Measurements from ENCODE around the gene ASGR1.

ASGR1 gene

GRCh38 chr17:7225711-7226331, 46.7 kb upstream of the ASGR1 start:
- H3K9me3 ChIP-seq (ENCODE audit: control insufficient read depth, insufficient read depth, low read depth, low read length) = no peaks in the 10 kb centered on the region
- H3K27ac ChIP-seq (ENCODE audit: extremely low read depth, low read depth, low read length) = no peak overlapping the region
- peaks cover 26 to 99% of the 10 kb centered on the region in 2 experiments for H3K36me3 ChIP-seq (ENCODE audit: control insufficient read depth in 2 of 2, insufficient read depth in 1 of 2, low read length in 2 of 2)
- TF ChIP-seq ZNF292 (tag by site-specific recombination; IDR thresholded peaks at IDR 0.05; ENCODE audit: borderline replicate concordance, low read depth) (no peak), GLIS2 (tag by site-specific recombination; IDR thresholded peaks at IDR 0.05) (peak; percentile 91), BCL6B (tag by site-specific recombination; IDR thresholded peaks at IDR 0.05) (no peak), ZNF223 (tag by site-specific recombination; IDR thresholded peaks at IDR 0.05) (no peak), KLF1 (tag by site-specific recombination; IDR thresholded peaks at IDR 0.05) (no peak)
- ChIA-PET CTCF (interaction anchor here (0.6 to 0.7 kb wide), 2 partner anchors 12 to 177 kb away, joined by 3 to 8 read pairs; no protein-coding TSS in a partner anchor), POLR2A (interaction anchor here (0.6 to 9.8 kb wide), 2 partner anchors 11 to 93 kb away, joined by 5 to 284 read pairs; partner anchors contain the start of genes DVL2, GABARAP and PHF23)
- H3K4me3 ChIP-seq (ENCODE audit: low read depth, low read length) = no peak overlapping the region
- H3K4me1 ChIP-seq (ENCODE audit: control insufficient read depth, insufficient read depth, low read length) = no peaks in the 10 kb centered on the region

GRCh38 chr17:7224661-7225111, 45.5 kb upstream of the ASGR1 start:
- Histone ChIP-seq H3K4me3 (ENCODE audit: low read depth, low read length) (no peak overlapping the region), H3K36me3 (ENCODE audit: control insufficient read depth in 2 of 2, insufficient read depth in 1 of 2, low read length in 2 of 2) (peaks cover 26 to 87% of the 10 kb centered on the region in 2 experiments), H3K27ac (ENCODE audit: extremely low read depth, low read depth, low read length) (0 out of 2 replicates have a peak overlapping the region, but pooled peaks have one; percentile 11), H3K4me1 (ENCODE audit: control insufficient read depth, insufficient read depth, low read length) (no peaks in the 10 kb centered on the region), H3K9me3 (ENCODE audit: control insufficient read depth, insufficient read depth, low read depth, low read length) (no peaks in the 10 kb centered on the region)
- CTCF ChIA-PET = no interaction called here
- POLR2A ChIA-PET = interaction anchor here (0.5 to 9.8 kb wide), 4 partner anchors 12 to 37 kb away, joined by 3 to 284 read pairs (median 3); partner anchors contain the start of genes DVL2, GABARAP and PHF23
- TF ChIP-seq SP7 (tag by site-specific recombination; IDR thresholded peaks at IDR 0.05) (no peak), ZNF610 (tag by site-specific recombination; IDR thresholded peaks at IDR 0.05; ENCODE audit: borderline replicate concordance) (no peak), SCRT2 (tag by site-specific recombination; IDR thresholded peaks at IDR 0.05) (no peak), ZNF174 (tag by site-specific recombination; IDR thresholded peaks at IDR 0.05) (no peak), ZNF747 (tag by site-specific recombination; IDR thresholded peaks at IDR 0.05) (no peak)

DNA sequence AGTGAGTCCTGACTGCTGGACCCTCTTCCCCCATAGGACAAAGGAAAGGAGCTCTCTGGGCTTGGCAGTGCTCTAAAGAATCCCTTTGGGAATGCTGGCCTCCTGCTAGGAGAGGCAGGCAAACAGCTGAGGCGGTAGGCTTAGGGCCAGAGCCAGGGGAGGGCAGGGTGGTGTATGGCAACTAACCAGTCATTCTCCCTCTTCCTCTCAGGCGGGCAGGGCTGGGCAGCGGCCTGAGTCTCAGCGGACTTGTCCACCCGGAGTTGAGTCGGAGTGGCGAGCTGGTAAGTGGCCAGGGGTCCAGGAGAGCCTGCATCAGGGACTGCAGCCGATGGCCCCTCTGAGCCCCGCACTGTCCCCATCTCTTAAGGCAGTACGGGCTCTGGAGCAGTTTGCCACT, 44.9 kb upstream of the ASGR1 start:
- no peaks in the 10 kb centered on the region for H3K4me1 ChIP-seq (ENCODE audit: control insufficient read depth, insufficient read depth, low read length)
- no peak for TF ChIP-seq ZBTB10 (tag by site-specific recombination; IDR thresholded peaks at IDR 0.05)
- TF ChIP-seq, protein P1, sequence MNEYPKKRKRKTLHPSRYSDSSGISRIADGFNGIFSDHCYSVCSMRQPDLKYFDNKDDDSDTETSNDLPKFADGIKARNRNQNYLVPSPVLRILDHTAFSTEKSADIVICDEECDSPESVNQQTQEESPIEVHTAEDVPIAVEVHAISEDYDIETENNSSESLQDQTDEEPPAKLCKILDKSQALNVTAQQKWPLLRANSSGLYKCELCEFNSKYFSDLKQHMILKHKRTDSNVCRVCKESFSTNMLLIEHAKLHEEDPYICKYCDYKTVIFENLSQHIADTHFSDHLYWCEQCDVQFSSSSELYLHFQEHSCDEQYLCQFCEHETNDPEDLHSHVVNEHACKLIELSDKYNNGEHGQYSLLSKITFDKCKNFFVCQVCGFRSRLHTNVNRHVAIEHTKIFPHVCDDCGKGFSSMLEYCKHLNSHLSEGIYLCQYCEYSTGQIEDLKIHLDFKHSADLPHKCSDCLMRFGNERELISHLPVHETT (tag by site-specific recombination; IDR thresholded peaks at IDR 0.05) = no peak
- TF ChIP-seq MZF1 (tag by site-specific recombination; IDR thresholded peaks at IDR 0.05; ENCODE audit: borderline replicate concordance) = no peak
- TF ChIP-seq ZNF501 (tag by site-specific recombination; IDR thresholded peaks at IDR 0.05) = no peak
- TF ChIP-seq YY2 (tag by site-specific recombination; IDR thresholded peaks at IDR 0.05) = no peak
- TF ChIP-seq IKZF3 (tag by site-specific recombination; IDR thresholded peaks at IDR 0.05) = no peak
- TF ChIP-seq ZNF37A (tag by site-specific recombination; IDR thresholded peaks at IDR 0.05) = no peak
- no peak for TF ChIP-seq HOXA7 (CRISPR knock-in tag; IDR thresholded peaks at IDR 0.05; ENCODE audit: borderline replicate concordance)
- no peak for TF ChIP-seq ZNF112 (tag by site-specific recombination; IDR thresholded peaks at IDR 0.05)
- TF ChIP-seq, protein P2, sequence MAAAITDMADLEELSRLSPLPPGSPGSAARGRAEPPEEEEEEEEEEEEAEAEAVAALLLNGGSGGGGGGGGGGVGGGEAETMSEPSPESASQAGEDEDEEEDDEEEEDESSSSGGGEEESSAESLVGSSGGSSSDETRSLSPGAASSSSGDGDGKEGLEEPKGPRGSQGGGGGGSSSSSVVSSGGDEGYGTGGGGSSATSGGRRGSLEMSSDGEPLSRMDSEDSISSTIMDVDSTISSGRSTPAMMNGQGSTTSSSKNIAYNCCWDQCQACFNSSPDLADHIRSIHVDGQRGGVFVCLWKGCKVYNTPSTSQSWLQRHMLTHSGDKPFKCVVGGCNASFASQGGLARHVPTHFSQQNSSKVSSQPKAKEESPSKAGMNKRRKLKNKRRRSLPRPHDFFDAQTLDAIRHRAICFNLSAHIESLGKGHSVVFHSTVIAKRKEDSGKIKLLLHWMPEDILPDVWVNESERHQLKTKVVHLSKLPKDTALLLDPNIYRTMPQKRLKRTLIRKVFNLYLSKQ (tag by site-specific recombination; IDR thresholded peaks at IDR 0.05; ENCODE audit: borderline replicate concordance) = no peak
- H3K36me3 ChIP-seq (ENCODE audit: control insufficient read depth in 2 of 2, insufficient read depth in 1 of 2, low read length in 2 of 2) = peaks cover 26 to 82% of the 10 kb centered on the region in 2 experiments
- ChIA-PET POLR2A (interaction anchor here (1.0 to 9.8 kb wide), 4 partner anchors 10 to 38 kb away, joined by 3 to 284 read pairs (median 6); partner anchors contain the start of genes DVL2, GABARAP and PHF23), CTCF (no interaction called here)
- H3K9me3 ChIP-seq (ENCODE audit: control insufficient read depth, insufficient read depth, low read depth, low read length) = no peaks in the 10 kb centered on the region
- H3K27ac ChIP-seq (ENCODE audit: extremely low read depth, low read depth, low read length) = no peak overlapping the region
- no peak overlapping the region for H3K4me3 ChIP-seq (ENCODE audit: low read depth, low read length)

Data from HEK293 (cell line).